RWPE1 (cell line): ENCODE results near the gene PRXL2B.

Source experiments
- CTCF ChIA-PET: fragments of 350-600 bp; sonication (Branson Sonifier 250); formaldehyde crosslinking; extraction: SDS; loops from one replicate; lab custom pipeline; 2021; lab: Yijun Ruan, JAX
- POLR2A ChIA-PET: fragments of 400-600 bp; formaldehyde crosslinking; extraction: SDS; loops from one replicate; lab custom pipeline; 2020; ENCODE audit warnings: antibody characterized with exemption; ENCODE audit not compliant: low non-redundant PET; lab: Yijun Ruan, JAX
- DNase-seq: peaks from one replicate; pipeline ENCODE4 v3.0.0; 2012; ENCODE audit warnings: low spot score
- H3K27ac ChIP-seq: fragments of 450-650 bp; 2 replicates; pipeline ENCODE4 v1.5.1; 2017
- TF ChIP-seq, protein P1 (sequence below): fragments of 450-650 bp; conservative IDR thresholded peaks from 2 replicates; pipeline ENCODE4 v1.5.1; 2017; ENCODE audit warnings: low read depth, mild to moderate bottlenecking

Gene PRXL2B

DNA sequence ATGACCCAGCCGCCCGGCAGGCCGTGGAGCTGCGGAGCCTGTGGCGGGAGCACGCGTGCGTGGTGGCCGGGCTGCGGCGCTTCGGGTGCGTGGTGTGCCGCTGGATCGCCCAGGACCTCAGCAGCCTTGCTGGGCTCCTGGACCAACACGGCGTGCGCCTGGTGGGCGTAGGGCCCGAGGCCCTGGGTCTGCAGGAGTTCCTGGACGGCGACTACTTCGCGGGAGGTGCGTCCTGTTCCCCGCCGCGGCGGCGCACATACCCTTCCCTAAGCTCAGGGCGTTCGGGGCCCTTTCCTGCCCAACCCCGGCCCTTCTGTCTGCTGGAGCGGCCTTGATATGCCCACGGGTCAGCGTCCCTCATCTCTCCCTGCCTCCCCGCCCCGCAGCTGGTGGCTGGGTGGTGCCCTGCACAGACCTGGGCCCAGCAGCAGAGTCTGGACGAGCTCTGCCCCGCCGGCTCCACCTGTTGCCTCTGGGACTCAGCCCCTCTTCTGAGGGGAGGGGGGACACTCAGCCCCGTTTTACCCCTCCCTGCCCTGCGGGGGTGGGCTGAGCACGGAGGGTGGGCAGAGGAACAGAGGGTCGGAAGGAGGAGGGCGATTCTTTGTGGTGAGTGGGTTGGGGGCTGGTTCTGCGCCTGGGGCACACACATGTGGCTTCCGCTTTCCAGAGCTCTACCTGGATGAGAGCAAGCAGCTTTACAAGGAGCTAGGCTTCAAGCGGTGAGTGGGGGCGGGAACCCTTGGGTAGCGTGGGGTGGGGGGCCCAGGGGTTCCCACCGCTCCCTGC lies 688 bp downstream of the PRXL2B start:
- H3K27ac ChIP-seq, result peak overlapping the region; percentile 87
- TF ChIP-seq, protein P1, sequence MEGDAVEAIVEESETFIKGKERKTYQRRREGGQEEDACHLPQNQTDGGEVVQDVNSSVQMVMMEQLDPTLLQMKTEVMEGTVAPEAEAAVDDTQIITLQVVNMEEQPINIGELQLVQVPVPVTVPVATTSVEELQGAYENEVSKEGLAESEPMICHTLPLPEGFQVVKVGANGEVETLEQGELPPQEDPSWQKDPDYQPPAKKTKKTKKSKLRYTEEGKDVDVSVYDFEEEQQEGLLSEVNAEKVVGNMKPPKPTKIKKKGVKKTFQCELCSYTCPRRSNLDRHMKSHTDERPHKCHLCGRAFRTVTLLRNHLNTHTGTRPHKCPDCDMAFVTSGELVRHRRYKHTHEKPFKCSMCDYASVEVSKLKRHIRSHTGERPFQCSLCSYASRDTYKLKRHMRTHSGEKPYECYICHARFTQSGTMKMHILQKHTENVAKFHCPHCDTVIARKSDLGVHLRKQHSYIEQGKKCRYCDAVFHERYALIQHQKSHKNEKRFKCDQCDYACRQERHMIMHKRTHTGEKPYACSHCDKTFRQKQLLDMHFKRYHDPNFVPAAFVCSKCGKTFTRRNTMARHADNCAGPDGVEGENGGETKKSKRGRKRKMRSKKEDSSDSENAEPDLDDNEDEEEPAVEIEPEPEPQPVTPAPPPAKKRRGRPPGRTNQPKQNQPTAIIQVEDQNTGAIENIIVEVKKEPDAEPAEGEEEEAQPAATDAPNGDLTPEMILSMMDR, result no peak
- POLR2A ChIA-PET, result no interaction called here
- peak; percentile 23 for DNase-seq
- CTCF ChIA-PET, result interaction anchor here (0.6 to 0.8 kb wide), 4 partner anchors 31 to 1188 kb away, joined by 3 read pairs; partner anchors contain the start of gene TNFRSF14

DNA sequence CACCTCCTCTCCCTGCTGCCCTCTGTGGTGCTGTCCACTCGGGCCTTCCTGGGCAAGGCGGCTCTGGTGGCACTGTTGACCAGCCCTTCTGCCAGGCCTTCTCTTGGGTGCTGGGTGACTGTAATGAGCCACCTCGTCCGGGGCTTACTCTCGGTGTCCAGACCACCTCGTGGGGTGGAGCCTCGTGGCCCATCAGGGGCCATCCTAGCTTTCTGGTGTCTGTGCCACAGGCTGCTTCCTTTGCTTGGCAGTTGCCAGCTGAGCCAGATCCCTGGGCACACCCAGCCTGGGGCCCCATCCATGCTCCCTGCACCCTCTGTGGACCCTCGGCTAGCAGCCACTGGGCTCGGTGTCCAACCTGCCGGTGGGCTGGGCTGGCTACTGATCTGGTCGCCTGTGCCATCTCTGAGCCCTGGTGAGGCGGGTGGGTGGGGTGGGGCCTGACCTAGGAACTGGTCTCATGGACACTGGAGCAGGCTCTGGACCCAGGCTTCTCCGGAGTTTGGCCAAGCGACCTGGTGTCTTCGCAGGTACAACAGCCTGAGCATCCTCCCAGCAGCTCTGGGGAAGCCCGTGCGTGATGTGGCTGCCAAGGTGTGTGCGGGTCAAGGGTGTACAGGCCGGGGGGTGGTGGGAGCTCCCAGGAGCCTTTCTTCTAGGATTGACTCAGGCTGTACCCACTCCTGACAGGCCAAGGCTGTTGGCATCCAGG lies 1.4 kb downstream of the PRXL2B start:
- POLR2A ChIA-PET, result no interaction called here
- TF ChIP-seq, protein P1, result no peak
- DNase-seq, result no peak
- CTCF ChIA-PET, result interaction anchor here (0.8 to 1.1 kb wide), 2 partner anchors 26 to 32 kb away, joined by 3 read pairs; partner anchors contain the start of gene TNFRSF14
- peak overlapping the region; percentile 87; the same call in 1 of the 2 replicates for H3K27ac ChIP-seq

DNA sequence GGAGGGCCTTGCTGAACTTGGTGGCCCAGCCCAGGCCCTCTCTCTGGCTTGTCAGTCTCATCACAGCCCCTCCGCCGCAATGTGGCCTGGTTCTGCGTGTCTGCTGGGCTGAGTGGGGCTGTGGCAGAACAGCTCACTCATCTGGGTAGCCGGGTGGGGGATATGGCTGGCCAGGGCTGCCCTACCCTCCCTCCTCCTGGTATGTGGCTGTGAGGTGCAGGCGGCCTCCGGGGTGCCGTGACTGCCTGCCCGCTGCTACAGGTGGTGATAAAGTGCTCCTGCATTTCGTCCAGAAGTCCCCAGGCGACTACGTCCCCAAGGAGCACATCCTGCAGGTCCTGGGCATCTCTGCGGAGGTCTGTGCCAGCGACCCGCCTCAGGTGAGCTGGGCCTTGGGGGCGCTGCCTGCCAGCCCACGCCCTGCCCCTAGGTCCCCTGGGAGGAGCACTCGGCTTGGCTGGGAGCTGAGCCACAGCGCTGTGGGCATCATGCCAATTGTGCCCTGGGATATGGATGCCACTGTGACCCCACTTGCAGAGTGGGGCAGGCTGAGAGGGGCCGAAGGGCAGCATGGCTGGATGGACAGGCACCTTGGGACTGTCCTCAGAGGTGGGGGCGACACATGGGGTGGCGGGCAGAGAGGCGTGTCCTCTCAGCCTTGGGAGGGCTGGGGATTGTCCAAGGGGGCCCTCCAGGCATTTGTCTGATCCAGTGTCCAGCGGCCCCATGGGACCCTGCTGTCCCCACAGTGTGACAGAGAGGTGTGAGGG lies 2.3 kb downstream of the PRXL2B start:
- H3K27ac ChIP-seq, result no peak overlapping the region; the same call in 1 of the 2 replicates
- ChIA-PET CTCF (interaction anchor here (1.1 kb wide), 1 partner anchor 27 kb away, joined by 3 read pairs; no protein-coding TSS in a partner anchor), POLR2A (no interaction called here)
- TF ChIP-seq, protein P1, result no peak
- no peak for DNase-seq

DNA sequence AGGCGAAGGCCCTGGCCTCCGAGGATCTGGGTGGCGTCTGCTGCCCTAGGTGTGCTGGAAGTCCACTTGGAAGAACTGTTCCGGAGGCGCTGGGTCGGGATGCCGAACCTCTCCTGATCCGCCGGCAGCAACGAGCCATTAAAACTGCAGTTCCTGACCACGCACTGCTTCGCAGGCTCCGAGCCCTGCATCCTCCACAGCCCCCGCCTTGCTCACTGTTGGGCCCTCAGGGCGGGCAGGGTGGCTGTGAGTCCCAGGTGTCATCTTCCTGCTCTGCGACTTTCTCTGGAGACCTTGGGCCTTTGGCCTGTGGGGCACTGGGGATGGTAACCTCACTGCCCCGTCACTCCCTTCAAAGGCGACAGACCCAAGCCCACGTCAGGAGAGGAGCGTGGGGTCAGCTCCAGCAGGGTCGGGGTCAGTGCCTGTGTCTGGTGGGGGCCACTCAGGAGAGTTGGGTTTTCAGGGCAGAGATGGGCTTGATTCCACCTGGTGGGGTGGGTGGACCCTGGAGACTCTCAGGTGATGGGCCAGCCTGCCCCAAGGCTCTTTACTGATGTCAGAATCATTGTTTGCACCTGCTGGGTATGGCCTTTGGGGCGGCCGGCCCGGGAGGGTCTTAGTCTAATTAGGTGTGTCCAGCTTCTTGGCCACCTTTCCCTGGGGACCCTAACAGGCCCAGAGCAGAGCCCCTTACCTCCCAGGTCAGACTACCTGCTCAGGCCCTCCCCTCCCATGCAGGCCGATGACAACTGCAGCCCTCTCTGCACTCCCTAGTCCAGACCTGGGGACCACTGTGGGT lies 3.1 kb downstream of the PRXL2B start:
- no peak overlapping the region for H3K27ac ChIP-seq
- ChIA-PET POLR2A (no interaction called here), CTCF (no interaction called here)
- no peak for DNase-seq
- TF ChIP-seq, protein P1, result no peak

DNA sequence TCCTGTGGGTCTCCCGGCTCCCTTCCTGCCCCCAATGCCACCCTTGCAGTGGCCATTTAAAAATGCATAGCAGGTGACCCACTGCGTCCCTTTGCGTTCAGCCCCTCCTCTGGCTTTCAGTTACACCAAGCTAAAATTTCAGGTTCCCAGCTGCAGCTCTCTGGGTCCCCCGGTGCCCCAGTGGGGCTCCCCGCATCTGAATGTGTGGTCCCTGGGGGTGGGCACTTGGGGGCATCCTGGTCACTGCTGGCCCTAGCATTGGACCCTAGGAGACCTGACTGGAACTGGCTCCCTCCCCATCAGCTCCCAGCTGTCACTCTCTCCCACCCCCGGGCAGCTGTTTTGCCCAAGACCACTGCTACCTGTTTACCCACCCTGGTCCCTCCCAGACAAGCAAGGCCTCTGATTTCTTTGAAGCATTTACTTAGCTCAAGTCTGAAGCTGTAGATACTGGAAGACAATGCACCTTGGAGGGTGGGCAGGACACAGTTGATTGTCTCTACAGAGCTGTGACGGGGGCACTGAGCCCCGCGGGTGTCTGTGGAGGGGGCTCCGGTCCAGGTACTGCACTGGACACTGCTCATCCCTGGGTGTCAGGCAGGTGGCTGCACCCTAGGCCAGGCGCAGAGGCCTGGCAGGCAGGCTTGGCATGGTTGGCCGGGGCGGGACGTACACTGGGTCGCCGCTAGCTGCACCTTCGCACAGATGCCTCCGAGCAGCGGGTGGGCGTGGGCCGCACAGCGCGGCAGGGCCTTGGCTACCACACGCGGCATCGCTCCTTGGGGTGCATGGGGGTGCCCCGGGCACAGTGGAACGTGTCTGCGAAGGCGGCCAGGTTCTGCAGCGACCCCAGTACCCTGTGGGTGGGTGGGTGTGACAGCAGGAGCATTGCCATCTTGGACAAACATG lies 3.9 kb downstream of the PRXL2B start:
- no peak for DNase-seq
- TF ChIP-seq, protein P1, result no peak
- ChIA-PET POLR2A (no interaction called here), CTCF (no interaction called here)
- no peak overlapping the region for H3K27ac ChIP-seq
